A549 treated with CpdA at 1 μM for 4 hours (cell line): ENCODE measurements around the gene CBLIF. TPM values are rescaled to one million over a fixed set of nuclear protein-coding genes. Genes with fewer than 3 reads are reported as not detected.

Experiments
- total RNA-seq: library from RNA; stranded (reverse); fragments of 200-300 nt; extraction: Qiagen RNA extraction; gene quantifications from 5 replicates; pipeline ENCODE4 v1.2.3, GENCODE V29; 2022; ENCODE audit warnings: low read depth

The CBLIF gene
- total RNA-seq: not detected in 5 replicates

DNA sequence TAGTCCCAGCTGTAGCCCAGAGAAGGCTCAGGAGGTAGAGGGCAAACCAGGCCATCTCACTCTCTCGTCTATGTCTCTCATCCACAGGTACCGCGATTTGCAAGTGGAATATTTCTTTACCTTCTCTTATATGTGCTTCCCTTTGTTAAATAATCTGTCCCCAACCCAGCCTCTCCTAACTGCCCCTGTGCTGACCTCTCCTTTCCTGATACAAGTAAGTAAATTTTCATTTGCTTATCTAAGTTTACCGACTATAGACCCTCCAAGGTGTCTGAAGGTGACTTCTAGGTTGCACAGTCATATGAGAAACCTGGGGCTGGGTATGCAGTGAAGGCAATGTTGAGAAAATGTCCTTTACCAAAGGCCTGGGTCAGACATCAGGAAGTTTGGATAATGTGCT is at the start of gene CBLIF:
Gene CBLIF (minus strand): TSS at position 101 of the 400 bp plus-strand sequence. CDS start 46 bp downstream, at position 55.

DNA sequence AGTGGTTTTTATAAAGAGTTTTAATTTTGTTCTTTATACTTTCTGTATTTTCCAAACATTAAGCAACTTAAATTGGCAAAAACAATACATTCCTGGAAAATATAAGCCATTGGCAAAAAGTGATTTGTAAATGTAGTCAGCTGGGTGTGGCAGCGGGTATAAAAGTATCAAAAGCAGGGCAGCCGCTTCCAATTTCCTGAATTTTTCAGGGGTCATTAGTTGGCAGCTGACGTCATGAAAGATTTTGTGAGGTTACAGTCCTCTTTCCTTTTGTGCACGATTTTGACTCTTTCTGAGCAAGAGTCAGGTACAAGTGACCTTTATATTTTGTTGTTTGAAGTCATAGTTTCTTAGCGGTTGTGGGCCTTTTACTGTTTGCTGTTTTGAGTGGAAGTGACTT is 33.3 kb upstream of the CBLIF start, which contains the start of gene OOSP3:
Gene OOSP3 (plus strand): TSS at position 208 of the 400 bp plus-strand sequence. CDS start 27 bp downstream, at position 235.

DNA sequence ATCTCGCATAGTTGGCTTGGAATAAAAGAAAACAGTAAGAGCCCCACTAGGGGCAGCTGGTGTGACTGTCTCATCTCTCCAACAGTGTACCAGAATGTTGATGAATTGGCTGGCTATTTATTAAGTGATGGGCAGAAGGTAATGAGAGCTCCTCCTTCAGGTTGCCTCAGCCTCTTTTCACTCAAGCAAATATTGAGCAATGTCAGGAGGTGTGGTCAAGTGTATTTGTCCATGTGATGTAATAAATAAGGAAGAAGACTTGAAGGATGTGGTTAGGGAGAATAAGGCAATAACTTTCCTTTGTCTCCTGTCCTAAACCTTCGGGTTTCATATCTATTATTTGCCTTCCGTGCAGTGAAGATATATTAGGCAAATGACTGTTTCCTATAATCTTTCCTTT is 21.1 kb upstream of the CBLIF start, which contains the start of gene TCN1:
Gene TCN1 (minus strand): TSS at position 91 of the 400 bp plus-strand sequence. CDS start 17 bp downstream, at position 74.

DNA sequence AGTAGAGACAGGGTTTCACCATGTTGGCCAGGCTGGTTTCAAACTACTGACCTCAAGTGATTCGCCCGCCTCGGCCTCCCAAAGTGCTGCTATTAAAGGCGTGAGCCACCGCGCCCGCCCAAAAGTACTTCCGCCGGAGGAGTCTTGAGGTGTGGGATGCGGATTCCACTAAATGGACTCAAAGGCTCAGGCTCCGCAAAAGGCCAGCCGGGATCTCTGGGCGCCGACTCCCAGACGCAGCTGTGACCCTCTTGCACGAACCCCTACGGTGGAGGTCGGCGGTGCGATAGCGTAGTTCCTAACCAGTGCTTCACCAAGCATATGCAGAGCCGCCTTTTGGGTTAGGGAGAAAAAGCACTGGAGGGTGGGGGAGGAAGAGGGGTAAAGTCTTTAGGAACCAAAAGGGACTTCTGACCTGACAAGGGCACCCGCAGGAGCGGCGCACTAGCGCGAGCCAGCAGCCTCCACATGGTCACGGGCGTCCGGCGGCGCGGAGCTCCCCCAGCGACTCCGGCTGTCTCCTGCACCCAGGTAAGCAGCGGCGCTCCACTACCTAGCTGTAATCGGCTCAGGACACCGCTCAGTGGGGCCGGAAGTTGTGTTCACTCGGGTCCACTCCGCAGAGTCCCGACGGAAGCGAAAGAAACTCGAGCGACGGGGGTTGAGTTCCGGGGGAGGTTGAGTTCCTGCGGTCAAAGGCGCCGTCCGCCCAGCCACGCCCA is 34.9 kb downstream of the CBLIF start, which contains the start of gene MRPL16:
Gene MRPL16 (minus strand): TSS at position 590 of the 722 bp plus-strand sequence. CDS start 120 bp downstream, at position 470.

Other genes with a start within 250 kb of the CBLIF start
- 26.8 to 34.3 TPM (median 29.6 TPM) in 5 replicates for gene OSBP, start 229.7 kb downstream of the CBLIF start, total RNA-seq
- gene PATL1, start 176.5 kb downstream of the CBLIF start, total RNA-seq: 43.7 to 48.4 TPM (median 45.7 TPM) in 5 replicates
- not detected in 5 replicates for gene OR10V1, start 131.7 kb downstream of the CBLIF start, total RNA-seq
- 22.5 to 31.5 TPM (median 25.1 TPM) in 5 replicates for gene STX3, start 90.1 kb downstream of the CBLIF start, total RNA-seq
- gene MRPL16, start 34.7 kb downstream of the CBLIF start, total RNA-seq: 61.8 to 69.9 TPM (median 64.3 TPM) in 5 replicates
- 0.19 to 0.57 TPM (median 0.29 TPM) in 4 of 5 replicates, not detected in the other for gene TCN1, start 21.0 kb upstream of the CBLIF start, total RNA-seq
- gene OOSP3, start 33.3 kb upstream of the CBLIF start, total RNA-seq: 0.17 TPM in 1 of 5 replicates, not detected in the others
- not detected in 5 replicates for gene OOSP1, start 92.9 kb upstream of the CBLIF start, total RNA-seq
- gene OOSP4A, start 118.5 kb upstream of the CBLIF start, total RNA-seq: not detected in 5 replicates
- gene OOSP4B, start 171.7 kb upstream of the CBLIF start, total RNA-seq: not detected in 5 replicates
- not detected in 5 replicates for gene OOSP2, start 194.9 kb upstream of the CBLIF start, total RNA-seq
- not detected in 5 replicates for gene MS4A3, start 211.2 kb upstream of the CBLIF start, total RNA-seq
- not detected in 5 replicates for gene MS4A2, start 243.2 kb upstream of the CBLIF start, total RNA-seq